ENCODE measurements around the gene SALL3.

The SALL3 gene

GRCh38 chr18:79043288-79043687 lies 63.7 kb downstream of the SALL3 start:
- no peak overlapping the region for H3K4me3 ChIP-seq (replicated peaks; ENCODE audit: low read depth, low read length)
- DNase-seq (ENCODE audit: low read depth): no peak
- TF ChIP-seq CTCF (IDR thresholded peaks at IDR 0.05; ENCODE audit: low read length, missing control alignments): no peak

GRCh38 chr18:79046522-79046921 lies 66.9 kb downstream of the SALL3 start:
- DNase-seq (ENCODE audit: low read depth): no peak
- H3K4me3 ChIP-seq (replicated peaks; ENCODE audit: low read depth, low read length): no peak overlapping the region
- TF ChIP-seq CTCF (IDR thresholded peaks at IDR 0.05; ENCODE audit: low read length, missing control alignments): no peak

- no peak for DNase-seq (ENCODE audit: low read depth)
- no peak for TF ChIP-seq CTCF (IDR thresholded peaks at IDR 0.05; ENCODE audit: low read length, missing control alignments)
Observed at GRCh38 chr18:79047556-79048244, 68.1 kb downstream of the SALL3 start.

GRCh38 chr18:79048245-79048632 lies 68.6 kb downstream of the SALL3 start:
- no peak for TF ChIP-seq CTCF (IDR thresholded peaks at IDR 0.05; ENCODE audit: low read length, missing control alignments)
- DNase-seq (ENCODE audit: low read depth): no peak

More at GRCh38 chr18:79047556-79048244, 68.1 kb downstream of the SALL3 start:
- no peak overlapping the region for H3K4me3 ChIP-seq (replicated peaks; ENCODE audit: low read depth, low read length)

GRCh38 chr18:79049506-79049905 lies 69.9 kb downstream of the SALL3 start:
- H3K4me3 ChIP-seq (replicated peaks; ENCODE audit: low read depth, low read length): no peak overlapping the region
- no peak for DNase-seq (ENCODE audit: low read depth)
- TF ChIP-seq CTCF (IDR thresholded peaks at IDR 0.05; ENCODE audit: low read length, missing control alignments): no peak

More at GRCh38 chr18:79048245-79048632, 68.6 kb downstream of the SALL3 start:
- H3K4me3 ChIP-seq (replicated peaks; ENCODE audit: low read depth, low read length): no peak overlapping the region
